ENCODE results near the gene L1CAM. TPM values are rescaled to one million over a fixed set of nuclear protein-coding genes. Genes with fewer than 3 reads are reported as not detected.

L1CAM gene, protein sequence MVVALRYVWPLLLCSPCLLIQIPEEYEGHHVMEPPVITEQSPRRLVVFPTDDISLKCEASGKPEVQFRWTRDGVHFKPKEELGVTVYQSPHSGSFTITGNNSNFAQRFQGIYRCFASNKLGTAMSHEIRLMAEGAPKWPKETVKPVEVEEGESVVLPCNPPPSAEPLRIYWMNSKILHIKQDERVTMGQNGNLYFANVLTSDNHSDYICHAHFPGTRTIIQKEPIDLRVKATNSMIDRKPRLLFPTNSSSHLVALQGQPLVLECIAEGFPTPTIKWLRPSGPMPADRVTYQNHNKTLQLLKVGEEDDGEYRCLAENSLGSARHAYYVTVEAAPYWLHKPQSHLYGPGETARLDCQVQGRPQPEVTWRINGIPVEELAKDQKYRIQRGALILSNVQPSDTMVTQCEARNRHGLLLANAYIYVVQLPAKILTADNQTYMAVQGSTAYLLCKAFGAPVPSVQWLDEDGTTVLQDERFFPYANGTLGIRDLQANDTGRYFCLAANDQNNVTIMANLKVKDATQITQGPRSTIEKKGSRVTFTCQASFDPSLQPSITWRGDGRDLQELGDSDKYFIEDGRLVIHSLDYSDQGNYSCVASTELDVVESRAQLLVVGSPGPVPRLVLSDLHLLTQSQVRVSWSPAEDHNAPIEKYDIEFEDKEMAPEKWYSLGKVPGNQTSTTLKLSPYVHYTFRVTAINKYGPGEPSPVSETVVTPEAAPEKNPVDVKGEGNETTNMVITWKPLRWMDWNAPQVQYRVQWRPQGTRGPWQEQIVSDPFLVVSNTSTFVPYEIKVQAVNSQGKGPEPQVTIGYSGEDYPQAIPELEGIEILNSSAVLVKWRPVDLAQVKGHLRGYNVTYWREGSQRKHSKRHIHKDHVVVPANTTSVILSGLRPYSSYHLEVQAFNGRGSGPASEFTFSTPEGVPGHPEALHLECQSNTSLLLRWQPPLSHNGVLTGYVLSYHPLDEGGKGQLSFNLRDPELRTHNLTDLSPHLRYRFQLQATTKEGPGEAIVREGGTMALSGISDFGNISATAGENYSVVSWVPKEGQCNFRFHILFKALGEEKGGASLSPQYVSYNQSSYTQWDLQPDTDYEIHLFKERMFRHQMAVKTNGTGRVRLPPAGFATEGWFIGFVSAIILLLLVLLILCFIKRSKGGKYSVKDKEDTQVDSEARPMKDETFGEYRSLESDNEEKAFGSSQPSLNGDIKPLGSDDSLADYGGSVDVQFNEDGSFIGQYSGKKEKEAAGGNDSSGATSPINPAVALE
- 133 and 137 TPM in 2 replicates for total RNA-seq
- long read RNA-seq = 0 reads

GRCh38 chrX:153885968-153886903 lies at the start of gene L1CAM:
Gene L1CAM (minus strand): TSS chrX:153886173. CDS start chrX:153875836, 10,337 bp downstream.
- Mint-ChIP-seq H3K9me3 (peaks cover 3% of the 10 kb centered on the region), H3K4me3 (peak within 1 kb of the TSS; percentile 89), H3K27me3 (ENCODE audit: low read depth) (peaks cover 30% of the 10 kb centered on the region), H3K36me3 (ENCODE audit: low read depth) (peaks cover 11% of the 10 kb centered on the region), H3K27ac (ENCODE audit: unreplicated experiment) (no peak within 1 kb of the TSS), H3K4me1 (peaks cover 22% of the 10 kb centered on the region)
- no peak for DNase-seq (ENCODE audit: low read depth, low spot score)
- no peak for TF ChIP-seq CTCF (conservative IDR thresholded peaks at IDR 0.05)

GRCh38 chrX:153935326-153935851 lies 49.4 kb upstream of the L1CAM start:
- H3K27ac Mint-ChIP-seq (ENCODE audit: unreplicated experiment) = no peak overlapping the region
- H3K36me3 Mint-ChIP-seq (ENCODE audit: low read depth) = peaks cover 5% of the 10 kb centered on the region
- no peak for DNase-seq (ENCODE audit: low read depth, low spot score)
- peaks cover 12% of the 10 kb centered on the region for H3K4me1 Mint-ChIP-seq
- no peaks in the 10 kb centered on the region for H3K27me3 Mint-ChIP-seq (ENCODE audit: low read depth)
- H3K9me3 Mint-ChIP-seq = no peaks in the 10 kb centered on the region
- TF ChIP-seq CTCF (conservative IDR thresholded peaks at IDR 0.05) = no peak
- H3K4me3 Mint-ChIP-seq = peak overlapping the region; percentile 83

- H3K27me3 Mint-ChIP-seq (ENCODE audit: low read depth) = no peaks in the 10 kb centered on the region
- no peak for DNase-seq (ENCODE audit: low read depth, low spot score)
- peaks cover 12% of the 10 kb centered on the region for H3K4me1 Mint-ChIP-seq
- H3K36me3 Mint-ChIP-seq (ENCODE audit: low read depth) = peaks cover 5% of the 10 kb centered on the region
- H3K4me3 Mint-ChIP-seq = peak within 1 kb of the TSS; percentile 89
- H3K9me3 Mint-ChIP-seq = no peaks in the 10 kb centered on the region
- no peak for TF ChIP-seq CTCF (conservative IDR thresholded peaks at IDR 0.05)
- H3K27ac Mint-ChIP-seq (ENCODE audit: unreplicated experiment) = peak within 1 kb of the TSS; percentile 78
Observed at GRCh38 chrX:153934762-153935325, 48.9 kb upstream of the L1CAM start, which contains the start of gene NAA10. Gene NAA10 (minus strand): TSS chrX:153935037. CDS start chrX:153934904, 133 bp downstream.

DNA sequence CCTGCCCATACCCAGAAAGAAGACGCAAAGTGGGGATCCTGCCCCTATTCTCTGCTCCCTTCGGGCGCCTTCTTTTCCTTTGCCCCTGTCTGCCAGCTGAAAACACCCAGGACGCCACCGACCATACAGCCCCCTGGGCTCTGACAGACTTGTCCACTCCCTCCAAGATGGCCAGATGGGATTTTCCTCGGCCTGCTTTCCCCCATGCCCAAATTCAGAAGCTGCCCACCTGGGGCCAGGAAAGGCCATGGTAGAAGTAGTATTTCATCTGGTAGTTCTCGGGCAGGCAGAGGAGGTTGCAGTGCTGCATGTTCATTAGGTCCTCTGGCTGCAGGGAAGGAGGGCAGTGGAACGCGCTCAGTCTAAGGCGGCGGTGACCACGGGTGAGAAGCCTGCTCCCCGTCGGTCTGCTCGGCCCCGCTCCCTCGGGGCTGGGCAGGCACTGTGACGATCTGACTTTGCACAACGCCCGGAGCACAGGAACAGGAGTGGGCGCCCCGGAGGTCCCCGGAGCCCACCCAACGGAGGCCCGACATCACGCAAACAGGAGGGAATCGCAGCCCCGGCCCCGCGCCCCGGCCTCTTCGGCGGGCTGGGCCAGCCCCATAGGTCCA lies 48.3 kb upstream of the L1CAM start:
- H3K27ac Mint-ChIP-seq (ENCODE audit: unreplicated experiment) = peak overlapping the region; percentile 78
- no peaks in the 10 kb centered on the region for H3K27me3 Mint-ChIP-seq (ENCODE audit: low read depth)
- DNase-seq (ENCODE audit: low read depth, low spot score) = no peak
- H3K9me3 Mint-ChIP-seq = no peaks in the 10 kb centered on the region
- peak overlapping the region; percentile 89 for H3K4me3 Mint-ChIP-seq
- TF ChIP-seq CTCF (conservative IDR thresholded peaks at IDR 0.05) = no peak
- peaks cover 13% of the 10 kb centered on the region for H3K4me1 Mint-ChIP-seq
- peaks cover 5% of the 10 kb centered on the region for H3K36me3 Mint-ChIP-seq (ENCODE audit: low read depth)
